GM20431 (cell line): ENCODE measurements around the gene ARIH2.
"Not testable (repeated sequence)": the region's sequence is repeated elsewhere in the genome, so short reads cannot be mapped to it uniquely, and the experiment has no call there.

Source experiments
- in situ Hi-C: fragments of 300-500 bp; cut with MseI, MboI; formaldehyde crosslinking; loops from one replicate; pipeline ENCODE4 v1.15.0; 2020; ENCODE audit warnings: low sequenced_read_pairs; ENCODE audit not compliant: unreplicated experiment

Gene ARIH2

GRCh38 chr3:48997714-48998637 is 79.3 kb downstream of the ARIH2 start:
- in situ Hi-C loops: no loop called here

DNA sequence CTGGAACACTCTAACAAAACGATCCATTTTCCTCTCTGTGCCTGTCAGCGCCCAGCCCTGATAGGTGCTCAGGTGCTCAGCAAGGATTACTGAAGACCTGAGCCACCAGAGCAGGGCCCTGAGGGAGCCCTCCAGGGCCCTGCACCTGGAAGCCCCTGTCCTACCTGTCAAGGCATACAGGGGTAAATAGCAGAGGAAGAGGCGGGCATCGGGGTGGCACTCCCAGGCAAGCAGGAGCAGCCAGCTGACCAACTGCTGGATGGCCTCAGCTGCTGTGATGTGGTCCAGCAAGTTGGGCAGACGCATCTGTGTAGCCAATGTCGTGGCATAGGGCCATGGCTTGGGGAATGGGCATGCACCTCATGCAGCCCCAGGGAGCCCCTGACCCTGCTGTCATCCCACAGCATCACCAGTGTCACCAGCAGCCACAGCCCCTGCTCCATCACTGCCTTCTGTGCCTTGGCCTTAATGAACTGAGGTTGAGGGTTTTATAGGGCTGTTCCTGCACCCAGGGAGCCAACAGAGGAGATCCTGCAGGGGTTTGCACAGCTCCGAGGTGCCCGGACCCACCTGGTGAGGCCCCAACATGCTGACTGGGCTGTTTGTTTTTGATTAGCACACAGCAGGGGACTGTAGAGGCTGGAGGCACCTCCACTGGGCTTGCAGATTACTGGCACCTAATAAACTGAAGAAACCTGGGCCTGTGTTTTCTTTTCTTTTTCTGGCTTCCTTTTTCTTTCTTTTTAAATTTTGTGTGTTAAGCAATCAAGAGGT is 80.6 kb downstream of the ARIH2 start:
- in situ Hi-C loops: no loop called here

DNA sequence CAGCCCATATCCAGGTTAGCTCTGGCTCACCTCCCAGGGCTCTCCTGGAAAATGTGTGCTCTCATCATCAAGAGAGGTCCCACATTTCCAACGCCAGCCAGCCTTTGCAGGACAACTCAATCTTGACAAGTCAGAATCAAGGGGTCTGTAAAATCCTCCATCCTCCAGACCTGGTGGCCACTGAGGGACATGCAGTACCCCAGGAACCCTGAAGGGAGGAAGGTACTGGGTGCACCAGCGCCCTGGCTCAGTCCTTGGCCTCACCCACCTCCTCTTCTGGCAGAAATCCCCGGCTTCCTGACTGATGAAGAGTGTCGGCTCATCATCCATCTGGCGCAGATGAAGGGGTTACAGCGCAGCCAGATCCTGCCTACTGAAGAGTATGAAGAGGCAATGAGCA is 82.5 kb downstream of the ARIH2 start:
- in situ Hi-C loops: no loop called here

- in situ Hi-C loops: no loop called here
Observed at GRCh38 chr3:49004352-49005302, 86.0 kb downstream of the ARIH2 start.

DNA sequence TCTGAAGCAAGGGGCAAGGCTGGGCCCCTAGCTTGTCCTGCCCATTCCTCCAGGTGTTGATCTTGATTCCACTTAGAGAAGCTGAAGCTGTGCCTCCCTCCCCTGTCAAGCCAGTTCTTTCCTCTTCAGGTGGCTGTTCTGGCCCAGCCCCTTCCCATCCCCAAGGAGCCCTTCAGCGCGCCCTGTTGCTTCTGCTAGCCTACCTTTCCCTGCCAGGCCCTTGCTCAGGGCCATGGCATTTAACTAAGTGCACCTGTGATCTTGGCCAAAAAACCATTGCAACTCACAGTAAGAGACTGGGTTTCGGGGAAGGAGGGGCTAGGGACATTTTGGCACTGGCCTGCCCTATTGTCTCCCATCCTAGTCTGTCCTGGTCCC is 86.7 kb downstream of the ARIH2 start:
- in situ Hi-C loops: no loop called here

- in situ Hi-C loops: no loop called here
Observed at GRCh38 chr3:49005998-49006397, 87.4 kb downstream of the ARIH2 start.

- in situ Hi-C loops: no loop called here
Observed at GRCh38 chr3:49006408-49007067, 87.9 kb downstream of the ARIH2 start.

- in situ Hi-C loops: no loop called here
Observed at GRCh38 chr3:49007068-49007770, 88.6 kb downstream of the ARIH2 start, which contains the start of gene WDR6. Gene WDR6 (plus strand): TSS chr3:49007391. CDS start chr3:49007432, 41 bp downstream.

- in situ Hi-C loops: no loop called here
Observed at GRCh38 chr3:49007771-49008528, 89.3 kb downstream of the ARIH2 start.

DNA sequence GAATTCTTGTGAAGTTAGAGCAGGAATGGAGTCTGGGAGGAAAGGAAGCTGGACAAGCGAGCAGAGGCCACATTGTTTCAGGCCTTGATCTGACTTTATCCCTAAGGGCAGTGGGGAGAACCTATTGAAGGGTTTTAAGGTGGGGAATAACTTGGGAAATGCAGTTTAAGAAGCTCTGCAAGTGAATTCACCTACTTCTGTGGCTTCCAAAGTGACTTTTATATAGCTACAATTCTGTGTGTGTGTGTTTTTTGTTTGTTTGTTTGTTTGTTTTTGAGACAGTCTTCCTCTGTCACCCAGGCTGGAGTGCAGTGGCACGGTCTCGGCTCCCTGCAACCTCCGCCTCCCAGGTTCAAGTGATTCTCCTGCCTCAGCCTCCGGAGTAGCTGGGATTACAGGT is 90.0 kb downstream of the ARIH2 start:
- in situ Hi-C loops: not testable (repeated sequence)

- in situ Hi-C loops: no loop called here
Observed at GRCh38 chr3:49009396-49009795, 90.8 kb downstream of the ARIH2 start.

DNA sequence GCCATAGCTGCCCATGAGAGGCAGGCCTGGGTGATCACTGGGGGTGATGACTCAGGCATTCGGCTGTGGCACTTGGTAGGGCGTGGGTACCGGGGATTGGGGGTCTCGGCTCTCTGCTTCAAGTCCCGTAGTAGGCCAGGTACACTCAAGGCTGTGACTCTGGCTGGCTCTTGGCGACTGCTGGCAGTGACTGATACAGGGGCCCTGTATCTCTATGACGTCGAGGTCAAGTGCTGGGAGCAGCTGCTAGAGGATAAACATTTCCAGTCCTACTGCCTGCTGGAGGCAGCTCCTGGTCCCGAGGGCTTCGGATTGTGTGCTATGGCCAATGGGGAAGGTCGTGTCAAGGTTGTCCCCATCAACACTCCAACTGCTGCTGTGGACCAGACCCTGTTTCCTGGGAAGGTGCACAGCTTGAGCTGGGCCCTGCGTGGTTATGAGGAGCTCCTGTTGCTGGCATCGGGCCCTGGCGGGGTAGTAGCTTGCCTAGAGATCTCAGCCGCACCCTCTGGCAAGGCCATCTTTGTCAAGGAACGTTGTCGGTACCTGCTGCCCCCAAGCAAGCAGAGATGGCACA is 93.9 kb downstream of the ARIH2 start:
- in situ Hi-C loops: no loop called here

DNA sequence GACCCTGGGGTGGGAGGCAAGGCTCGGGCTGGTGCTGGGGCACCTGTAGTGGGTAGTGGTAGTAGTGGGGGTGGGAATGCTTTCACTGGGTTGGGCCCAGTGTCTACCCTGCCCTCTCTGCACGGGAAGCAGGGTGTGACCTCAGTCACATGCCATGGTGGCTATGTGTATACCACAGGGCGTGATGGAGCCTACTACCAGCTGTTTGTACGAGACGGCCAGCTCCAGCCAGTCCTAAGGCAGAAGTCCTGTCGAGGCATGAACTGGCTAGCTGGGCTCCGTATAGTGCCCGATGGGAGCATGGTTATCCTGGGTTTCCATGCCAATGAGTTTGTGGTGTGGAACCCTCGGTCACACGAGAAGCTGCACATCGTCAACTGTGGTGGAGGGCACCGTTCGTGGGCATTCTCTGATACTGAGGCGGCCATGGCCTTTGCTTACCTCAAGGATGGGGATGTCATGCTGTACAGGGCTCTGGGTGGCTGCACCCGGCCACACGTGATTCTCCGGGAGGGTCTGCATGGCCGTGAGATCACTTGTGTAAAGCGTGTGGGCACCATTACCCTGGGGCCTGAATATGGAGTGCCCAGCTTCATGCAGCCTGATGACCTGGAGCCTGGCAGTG is 94.6 kb downstream of the ARIH2 start:
- in situ Hi-C loops: no loop called here

GRCh38 chr3:49013738-49014660 is 95.4 kb downstream of the ARIH2 start:
- in situ Hi-C loops: no loop called here

DNA sequence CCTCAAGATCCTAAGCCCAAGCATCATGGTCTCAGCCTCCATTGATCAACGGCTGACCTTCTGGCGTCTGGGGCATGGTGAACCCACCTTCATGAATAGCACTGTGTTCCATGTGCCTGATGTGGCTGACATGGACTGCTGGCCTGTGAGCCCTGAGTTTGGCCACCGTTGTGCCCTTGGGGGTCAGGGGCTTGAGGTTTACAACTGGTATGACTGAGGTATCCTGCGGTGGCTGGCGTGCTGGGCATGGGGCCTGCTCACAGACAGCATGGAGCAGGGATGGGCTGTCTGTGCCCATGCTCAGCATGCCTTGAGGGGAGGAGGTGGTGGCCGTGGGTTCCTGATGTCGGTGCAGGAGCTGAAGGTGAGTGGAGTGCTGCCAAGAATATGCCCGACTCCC is 96.4 kb downstream of the ARIH2 start:
- in situ Hi-C loops: no loop called here

DNA sequence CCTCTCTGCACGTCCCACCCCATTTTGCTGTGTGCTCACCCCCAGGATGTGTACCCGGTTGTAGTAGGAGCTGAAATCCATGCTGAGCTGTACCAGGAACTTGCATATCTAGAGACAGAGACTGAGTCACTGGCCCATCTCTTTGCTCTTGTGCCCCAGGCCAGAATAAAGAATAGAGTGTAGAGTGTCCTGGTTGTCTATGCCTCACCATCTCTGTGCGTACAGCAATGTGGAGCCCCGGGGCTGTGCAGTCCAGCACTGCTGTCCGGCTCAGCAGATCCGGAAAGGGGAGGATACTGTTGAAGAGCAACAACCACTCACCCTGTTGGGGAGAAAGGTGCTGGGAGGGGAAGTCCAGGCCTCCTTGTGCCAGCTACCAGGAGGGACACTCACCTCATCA is 97.1 kb downstream of the ARIH2 start:
- in situ Hi-C loops: no loop called here
